PC-3 (cell line): ENCODE data around the gene SSMEM1. TPM values are rescaled to one million over a fixed set of nuclear protein-coding genes. Genes with fewer than 3 reads are reported as not detected.
"Not testable (repeated sequence)": the region's sequence is repeated elsewhere in the genome, so short reads cannot be mapped to it uniquely, and the experiment has no call there.

Source experiments
- ATAC-seq: fragments of 200-7000 bp; cut with Tn5 transposase; 2 replicates; pipeline ENCODE4 v1.9.1; 2020; ENCODE audit warnings: mild to moderate bottlenecking, moderate library complexity
- BruUV-seq: library from RNA; stranded (reverse); fragments of 400-500 nt; replicated peaks from 2 replicates; lab custom pipeline; 2021; lab: Mats Ljungman, UMichigan
- CTCF ChIA-PET: fragments of 300-600 bp; sonication (Branson Sonifier 250); formaldehyde crosslinking; loops from one replicate; lab custom pipeline; 2022; ENCODE audit warnings: antibody characterized with exemption; lab: Charles Lee
- POLR2A ChIA-PET: fragments of 300-600 bp; sonication (Branson Sonifier 250); formaldehyde crosslinking; loops from one replicate; lab custom pipeline; 2022; ENCODE audit warnings: antibody characterized with exemption; ENCODE audit not compliant: unreplicated experiment; lab: Charles Lee
- DNase-seq: peaks from one replicate; pipeline ENCODE4 v3.0.0-alpha.2; 2015
- H2AFZ ChIP-seq: fragments of 300-600 bp; sonication (generic); 2 replicates; pipeline ENCODE4 v1.6.0; 2016; ENCODE audit warnings: antibody characterized with exemption, low read length
- H3F3A ChIP-seq: fragments of 300-600 bp; sonication (generic); one replicate; pipeline ENCODE4 v1.6.0; 2017; ENCODE audit warnings: antibody characterized with exemption, low read length, control low read depth, mild to moderate bottlenecking; ENCODE audit not compliant: unreplicated experiment
- H3K27ac ChIP-seq: fragments of 300-600 bp; sonication (generic); 2 replicates; pipeline ENCODE4 v1.5.1; 2016; ENCODE audit warnings: mild to moderate bottlenecking, low read length
- H3K27me3 ChIP-seq: fragments of 300-600 bp; sonication (generic); 2 replicates; pipeline ENCODE4 v1.6.1; 2016; ENCODE audit warnings: low read length, mixed read lengths
- H3K36me3 ChIP-seq: fragments of 300-600 bp; sonication (generic); 2 replicates; pipeline ENCODE4 v1.6.1; 2016; ENCODE audit warnings: low read depth, mixed run types, low read length, mixed read lengths
- H3K4me1 ChIP-seq: fragments of 300-600 bp; sonication (generic); 2 replicates; pipeline ENCODE4 v1.5.1; 2016; ENCODE audit warnings: low read length; ENCODE audit not compliant: insufficient read depth
- H3K4me2 ChIP-seq: fragments of 300-600 bp; sonication (generic); 2 replicates; pipeline ENCODE4 v1.6.0; 2016; ENCODE audit warnings: low read length
- H3K4me3 ChIP-seq: fragments of 300-600 bp; sonication (generic); 2 replicates; pipeline ENCODE4 v1.5.1; 2016; ENCODE audit warnings: mild to moderate bottlenecking, low read length, mixed read lengths
- H3K79me2 ChIP-seq: fragments of 300-600 bp; sonication (generic); 2 replicates; pipeline ENCODE4 v1.6.1; 2017; ENCODE audit warnings: low read length, mixed read lengths
- H3K9ac ChIP-seq: fragments of 300-600 bp; sonication (generic); 2 replicates; pipeline ENCODE4 v1.6.0; 2016; ENCODE audit warnings: mild to moderate bottlenecking, low read length
- H3K9me2 ChIP-seq: fragments of 300-600 bp; sonication (generic); replicated peaks from 2 replicates; pipeline ENCODE4 v1.6.1; 2016; ENCODE audit warnings: mixed run types, low read length, mixed read lengths
- H3K9me3 ChIP-seq: fragments of 300-600 bp; sonication (generic); 2 replicates; pipeline ENCODE4 v1.6.1; 2016; ENCODE audit warnings: low read length, mixed read lengths
- H4K20me1 ChIP-seq: fragments of 300-600 bp; sonication (generic); 2 replicates; pipeline ENCODE4 v1.6.1; 2016; ENCODE audit warnings: low read length, mixed read lengths
- EZH2 ChIP-seq: fragments of 300-600 bp; sonication (generic); IDR thresholded peaks from one replicate; pipeline ENCODE4 v1.6.1; 2017; ENCODE audit warnings: antibody characterized with exemption, mild to moderate bottlenecking, low read length; ENCODE audit not compliant: unreplicated experiment
- EZH2phosphoT487 ChIP-seq: fragments of 300-600 bp; sonication (generic); IDR thresholded peaks from 2 replicates; pipeline ENCODE4 v1.6.1; 2018; ENCODE audit warnings: mild to moderate bottlenecking, antibody characterized with exemption, low read length, borderline replicate concordance
- intact Hi-C: fragments of 100-400 bp; cut with micrococcal nuclease; formaldehyde crosslinking; loops from 2 replicates; pipeline ENCODE4 v1.9.0; 2023
- total RNA-seq: library from RNA; depleted of rRNA; stranded (reverse); fragments of >200 nt; gene quantifications from 2 replicates; pipeline ENCODE4 v1.2.3, GENCODE V29; 2014
- TF ChIP-seq, protein P1 (sequence below): fragments of 300-600 bp; sonication (generic); conservative IDR thresholded peaks from 2 replicates; pipeline ENCODE4 v1.5.1; 2017; ENCODE audit warnings: antibody characterized with exemption, low read depth, mild to moderate bottlenecking, low read length

Gene SSMEM1
- total RNA-seq, 1 experiment from 2014 or later, result not detected

DNA sequence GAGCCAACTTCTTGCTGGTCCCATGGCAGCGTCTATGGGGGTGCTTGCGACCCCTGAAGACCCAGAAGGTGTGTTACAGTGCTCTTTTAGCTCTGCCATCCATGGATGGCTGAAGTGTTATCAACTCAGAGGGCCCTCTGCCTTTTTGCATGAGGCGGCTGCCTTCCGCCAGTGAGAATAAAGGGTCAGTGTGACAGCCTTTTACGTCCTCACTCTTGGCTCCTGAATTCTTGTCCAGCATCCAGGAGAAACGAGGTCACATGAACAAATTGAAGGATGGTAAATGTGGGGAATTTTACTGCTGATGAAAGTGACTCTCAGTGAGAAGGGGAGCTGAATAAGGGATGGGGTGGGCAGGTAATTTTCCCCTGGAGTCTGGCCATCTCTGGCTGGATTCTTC, 24.1 kb downstream of the SSMEM1 start:
- Histone ChIP-seq H3K27ac (no peak overlapping the region), H3K9me3 (no peaks in the 10 kb centered on the region), H3K4me2 (no peak overlapping the region), H2AFZ (no peak overlapping the region), H3K27me3 (no peaks in the 10 kb centered on the region), H4K20me1 (no peaks in the 10 kb centered on the region), H3K79me2 (no peaks in the 10 kb centered on the region), H3K4me3 (no peak overlapping the region), H3K9me2 (no peaks in the 10 kb centered on the region), H3F3A (no peaks in the 10 kb centered on the region), H3K36me3 (no peaks in the 10 kb centered on the region), H3K4me1 (no peaks in the 10 kb centered on the region), H3K9ac (no peak overlapping the region)
- no TSS peak for BruUV-seq
- POLR2A ChIA-PET, result no interaction called here
- CTCF ChIA-PET, result no interaction called here
- ATAC-seq (no peak), DNase-seq (no peak)
- intact Hi-C loops, result no loop called here
- TF ChIP-seq EZH2phosphoT487, result no peak
- no peak for TF ChIP-seq EZH2
- TF ChIP-seq, protein P1, sequence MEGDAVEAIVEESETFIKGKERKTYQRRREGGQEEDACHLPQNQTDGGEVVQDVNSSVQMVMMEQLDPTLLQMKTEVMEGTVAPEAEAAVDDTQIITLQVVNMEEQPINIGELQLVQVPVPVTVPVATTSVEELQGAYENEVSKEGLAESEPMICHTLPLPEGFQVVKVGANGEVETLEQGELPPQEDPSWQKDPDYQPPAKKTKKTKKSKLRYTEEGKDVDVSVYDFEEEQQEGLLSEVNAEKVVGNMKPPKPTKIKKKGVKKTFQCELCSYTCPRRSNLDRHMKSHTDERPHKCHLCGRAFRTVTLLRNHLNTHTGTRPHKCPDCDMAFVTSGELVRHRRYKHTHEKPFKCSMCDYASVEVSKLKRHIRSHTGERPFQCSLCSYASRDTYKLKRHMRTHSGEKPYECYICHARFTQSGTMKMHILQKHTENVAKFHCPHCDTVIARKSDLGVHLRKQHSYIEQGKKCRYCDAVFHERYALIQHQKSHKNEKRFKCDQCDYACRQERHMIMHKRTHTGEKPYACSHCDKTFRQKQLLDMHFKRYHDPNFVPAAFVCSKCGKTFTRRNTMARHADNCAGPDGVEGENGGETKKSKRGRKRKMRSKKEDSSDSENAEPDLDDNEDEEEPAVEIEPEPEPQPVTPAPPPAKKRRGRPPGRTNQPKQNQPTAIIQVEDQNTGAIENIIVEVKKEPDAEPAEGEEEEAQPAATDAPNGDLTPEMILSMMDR, result no peak

DNA sequence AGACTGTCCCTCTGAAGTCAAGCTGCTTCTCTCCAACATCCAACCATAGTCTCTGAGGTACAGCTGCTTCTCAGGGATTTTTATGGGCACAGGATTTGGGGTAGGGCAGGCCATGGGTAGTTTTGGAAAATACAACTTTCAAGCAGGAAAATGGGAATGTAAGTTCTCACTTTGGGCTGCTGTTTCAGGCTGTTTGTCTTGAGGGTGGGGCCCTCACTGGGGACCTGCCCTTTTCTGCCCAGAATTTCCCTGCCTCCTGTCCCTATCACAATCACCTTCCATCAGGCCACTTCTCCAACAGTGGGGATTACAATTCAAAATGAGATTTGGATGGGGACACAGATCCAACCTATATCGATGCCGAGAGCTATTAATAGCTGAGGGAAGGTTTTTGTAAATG, 24.5 kb downstream of the SSMEM1 start:
- TF ChIP-seq EZH2phosphoT487, result no peak
- no peak for TF ChIP-seq EZH2
- TF ChIP-seq, protein P1, result no peak
- CTCF ChIA-PET, result no interaction called here
- ATAC-seq (no peak), DNase-seq (no peak)
- H3K9ac ChIP-seq, result no peak overlapping the region
- no peaks in the 10 kb centered on the region for H3K4me1 ChIP-seq
- H3K27ac ChIP-seq, result no peak overlapping the region
- no peaks in the 10 kb centered on the region for H3K79me2 ChIP-seq
- BruUV-seq, result no TSS peak
- no peaks in the 10 kb centered on the region for H3F3A ChIP-seq
- intact Hi-C loops, result no loop called here
- H4K20me1 ChIP-seq, result no peaks in the 10 kb centered on the region
- H2AFZ ChIP-seq, result no peak overlapping the region
- no peak overlapping the region for H3K4me3 ChIP-seq
- H3K36me3 ChIP-seq, result no peaks in the 10 kb centered on the region
- POLR2A ChIA-PET, result no interaction called here
- no peaks in the 10 kb centered on the region for H3K9me2 ChIP-seq
- H3K27me3 ChIP-seq, result no peaks in the 10 kb centered on the region
- no peak overlapping the region for H3K4me2 ChIP-seq
- no peaks in the 10 kb centered on the region for H3K9me3 ChIP-seq

DNA sequence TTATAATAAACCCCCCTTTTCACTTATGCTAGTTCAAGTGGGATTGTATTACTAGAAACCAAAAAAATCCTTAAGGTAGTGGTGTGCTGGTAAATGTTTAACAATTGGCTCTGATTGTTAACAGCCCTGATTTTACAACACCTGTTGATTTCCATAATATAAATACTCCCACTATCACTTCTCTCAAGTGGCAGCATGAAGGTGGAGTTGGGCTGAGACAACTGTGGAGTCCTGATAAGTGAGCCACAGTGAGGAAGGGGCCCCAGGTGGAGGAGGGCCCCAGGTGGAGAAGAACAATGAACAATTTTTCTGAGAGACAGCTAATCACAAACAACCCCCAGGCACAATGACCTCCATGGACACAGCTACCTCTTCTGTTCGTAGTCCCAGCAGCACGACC, 26.4 kb downstream of the SSMEM1 start:
- no peak overlapping the region for H3K4me2 ChIP-seq
- H3K36me3 ChIP-seq, result no peaks in the 10 kb centered on the region
- ChIA-PET CTCF (no interaction called here), POLR2A (no interaction called here)
- no peaks in the 10 kb centered on the region for H3F3A ChIP-seq
- H3K79me2 ChIP-seq, result no peaks in the 10 kb centered on the region
- intact Hi-C loops, result no loop called here
- ATAC-seq (no peak), DNase-seq (no peak)
- H3K27me3 ChIP-seq, result no peaks in the 10 kb centered on the region
- H2AFZ ChIP-seq, result no peak overlapping the region
- no peaks in the 10 kb centered on the region for H3K9me2 ChIP-seq
- no peak overlapping the region for H3K4me3 ChIP-seq
- H3K9ac ChIP-seq, result no peak overlapping the region
- H3K27ac ChIP-seq, result no peak overlapping the region
- H3K4me1 ChIP-seq, result no peaks in the 10 kb centered on the region
- H4K20me1 ChIP-seq, result no peaks in the 10 kb centered on the region
- no TSS peak for BruUV-seq
- no peaks in the 10 kb centered on the region for H3K9me3 ChIP-seq
- TF ChIP-seq, protein P1, result no peak

DNA sequence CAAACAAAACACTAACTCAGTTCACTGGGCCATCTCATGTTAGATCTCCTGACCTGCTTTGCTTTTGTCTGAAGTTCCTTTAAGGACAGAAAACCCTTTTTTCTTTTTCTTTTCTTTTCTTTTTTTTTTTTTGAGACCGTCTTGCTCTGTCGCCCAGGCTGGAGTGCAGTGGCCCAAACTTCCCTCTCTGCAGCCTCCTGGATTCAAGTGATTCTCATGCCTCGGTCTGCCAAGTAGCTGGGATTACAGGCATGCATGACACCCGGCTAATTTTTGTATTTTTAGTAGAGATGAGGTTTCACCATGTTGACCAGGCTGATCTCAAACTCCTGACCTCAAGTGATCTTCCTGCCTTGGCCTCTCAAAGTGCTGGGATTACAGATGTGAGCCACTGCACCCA, 28.7 kb downstream of the SSMEM1 start:
- H4K20me1 ChIP-seq, H3K4me3 ChIP-seq, H3K9me2 ChIP-seq, H2AFZ ChIP-seq, H3K36me3 ChIP-seq, H3K27me3 ChIP-seq, ATAC-seq, H3K79me2 ChIP-seq, BruUV-seq, H3K9me3 ChIP-seq, H3F3A ChIP-seq, H3K27ac ChIP-seq, H3K9ac ChIP-seq, H3K4me1 ChIP-seq, DNase-seq, POLR2A ChIA-PET, H3K4me2 ChIP-seq: not testable (repeated sequence)
- CTCF ChIA-PET, result interaction anchor here (0.5 kb wide), 1 partner anchor 135 kb away, joined by 7 read pairs; no protein-coding TSS in a partner anchor
- intact Hi-C loops, result loop anchor here (5.0 kb wide), 1 partner anchor 116 kb away; no protein-coding TSS in a partner anchor
